Endothelial cell of umbilical vein (primary cell): Measurements from ENCODE around the gene MBD6.
"Not testable (repeated sequence)": the region's sequence is repeated elsewhere in the genome, so short reads cannot be mapped to it uniquely, and the experiment has no call there.

Source experiments
- CTCF ChIP-seq, 2 donors: IDR thresholded peaks; 1 replicate in 1 of 2; 2 replicates in 1 of 2; pipeline ENCODE4 v1.5.1; 2011; ENCODE audit warnings: low read length in 2 of 2, mild to moderate bottlenecking in 2 of 2, moderate library complexity in 2 of 2, control low read depth in 1 of 2, inconsistent platforms in 1 of 2, low read depth in 1 of 2; ENCODE audit not compliant: insufficient read depth in 1 of 2; ENCODE audit errors: extremely low read depth in 1 of 2
- EZH2 ChIP-seq: IDR thresholded peaks from 2 replicates; pipeline ENCODE4 v1.6.1; 2012; ENCODE audit warnings: borderline replicate concordance, low read depth, mild to moderate bottlenecking, moderate library complexity, low read length, inconsistent platforms; ENCODE audit not compliant: severe bottlenecking
- FOS ChIP-seq: IDR thresholded peaks from 2 replicates; pipeline ENCODE4 v1.6.1; 2011; ENCODE audit warnings: mild to moderate bottlenecking, low read length, moderate library complexity, borderline replicate concordance; ENCODE audit not compliant: insufficient read depth
- GATA2 ChIP-seq: IDR thresholded peaks from 2 replicates; pipeline ENCODE4 v1.7.0; 2011; ENCODE audit warnings: low read depth, mild to moderate bottlenecking, moderate library complexity, mixed read lengths, low read length; ENCODE audit not compliant: insufficient read length, insufficient read depth
- JUN ChIP-seq: IDR thresholded peaks from 2 replicates; pipeline ENCODE4 v1.6.1; 2011; ENCODE audit warnings: borderline replicate concordance, low read depth; ENCODE audit not compliant: insufficient read length, insufficient read depth
- MAX ChIP-seq: IDR thresholded peaks from 2 replicates; pipeline ENCODE4 v1.6.1; 2011; ENCODE audit not compliant: insufficient read depth, insufficient read length
- MYC ChIP-seq: IDR thresholded peaks from one replicate; pipeline ENCODE4 v1.6.1; 2011; ENCODE audit warnings: mild to moderate bottlenecking, low read depth, low read length
- POLR2A ChIP-seq: IDR thresholded peaks from 2 replicates; pipeline ENCODE4 v1.6.1; 2012; ENCODE audit warnings: low read depth, mild to moderate bottlenecking, control low read depth, low read length
- POLR2AphosphoS5 ChIP-seq: IDR thresholded peaks from 2 replicates; pipeline ENCODE4 v1.6.1; 2012; ENCODE audit warnings: low read depth, mild to moderate bottlenecking, control low read depth, low read length, moderate library complexity; ENCODE audit not compliant: insufficient read depth

- TF ChIP-seq POLR2AphosphoS5; POLR2A; FOS; CTCF (IDR thresholded peaks at IDR 0.05; ENCODE audit: extremely low read depth in 1 of 2, insufficient read depth in 1 of 2, low read depth in 1 of 2, low read length in 2 of 2); MAX; EZH2; GATA2; JUN; MYC: not testable (repeated sequence)
Observed at GRCh38 chr12:57517718-57518117, 4.9 kb upstream of the MBD6 start.
